Loucy (cell line): ENCODE results near the gene DGCR6L.
A peak's percentile ranks its signal among the peaks of the same experiment; 100 is the strongest.
"Not testable (repeated sequence)": the region's sequence is repeated elsewhere in the genome, so short reads cannot be mapped to it uniquely, and the experiment has no call there.

Experiments
- H2AFZ ChIP-seq: fragments of 200-600 bp; sonication (generic); 2 replicates; pipeline ENCODE4 v1.6.0; 2016; ENCODE audit warnings: antibody characterized with exemption, mild to moderate bottlenecking, low read length, moderate library complexity
- H3F3A ChIP-seq: fragments of 200-600 bp; 2 replicates; pipeline ENCODE4 v1.6.0; 2016; ENCODE audit warnings: antibody characterized with exemption, low read depth, mild to moderate bottlenecking
- H3K27me3 ChIP-seq: fragments of 200-600 bp; sonication (generic); 2 replicates; pipeline ENCODE4 v1.6.1; 2014; ENCODE audit warnings: low read length, mild to moderate bottlenecking; ENCODE audit not compliant: insufficient read depth, poor library complexity, severe bottlenecking
- H3K36me3 ChIP-seq: fragments of 200-600 bp; sonication (generic); 2 replicates; pipeline ENCODE4 v1.6.1; 2016; ENCODE audit warnings: low read length; ENCODE audit not compliant: insufficient read depth
- H3K4me1 ChIP-seq: fragments of 200-600 bp; sonication (generic); 2 replicates; pipeline ENCODE4 v1.5.1; 2014; ENCODE audit warnings: low read length, mild to moderate bottlenecking; ENCODE audit not compliant: insufficient read depth, poor library complexity, severe bottlenecking
- H3K4me2 ChIP-seq: fragments of 200-600 bp; sonication (generic); 2 replicates; pipeline ENCODE4 v1.6.0; 2014; ENCODE audit warnings: antibody characterized with exemption, low read length, low read depth, mild to moderate bottlenecking; ENCODE audit not compliant: poor library complexity, severe bottlenecking
- H3K4me3 ChIP-seq: fragments of 200-600 bp; sonication (generic); 2 replicates; pipeline ENCODE4 v1.5.1; 2014; ENCODE audit warnings: low read length, mild to moderate bottlenecking, mixed read lengths; ENCODE audit not compliant: poor library complexity, severe bottlenecking
- H3K79me2 ChIP-seq: fragments of 200-600 bp; sonication (generic); 2 replicates; pipeline ENCODE4 v1.6.1; 2014; ENCODE audit warnings: low read length; ENCODE audit not compliant: insufficient read depth
- H3K9ac ChIP-seq: fragments of 200-600 bp; sonication (generic); 2 replicates; pipeline ENCODE4 v1.6.0; 2014; ENCODE audit warnings: mild to moderate bottlenecking, low read depth, low read length, moderate library complexity; ENCODE audit not compliant: poor library complexity, severe bottlenecking
- H3K9me2 ChIP-seq: fragments of 200-600 bp; sonication (generic); replicated peaks from 2 replicates; pipeline ENCODE4 v1.6.1; 2016; ENCODE audit warnings: low read depth, low read length, mixed read lengths
- H3K9me3 ChIP-seq: fragments of 200-600 bp; sonication (generic); 2 replicates; pipeline ENCODE4 v1.6.1; 2014; ENCODE audit warnings: mild to moderate bottlenecking, antibody characterized with exemption, low read length, low read depth; ENCODE audit not compliant: insufficient read depth
- H4K20me1 ChIP-seq: fragments of 200-600 bp; sonication (generic); 2 replicates; pipeline ENCODE4 v1.6.0; 2014; ENCODE audit warnings: antibody characterized with exemption, low read length, mild to moderate bottlenecking; ENCODE audit not compliant: insufficient read depth, poor library complexity, severe bottlenecking
- EZH2phosphoT487 ChIP-seq: fragments of 200-600 bp; IDR thresholded peaks from 2 replicates; pipeline ENCODE4 v1.6.1; 2018; ENCODE audit warnings: antibody characterized with exemption, mild to moderate bottlenecking, moderate library complexity, borderline replicate concordance
- TF ChIP-seq, protein P1 (sequence below): fragments of 200-600 bp; sonication (generic); conservative IDR thresholded peaks from 2 replicates; pipeline ENCODE4 v1.5.1; 2014; ENCODE audit warnings: mild to moderate bottlenecking, antibody characterized with exemption, low read length

The DGCR6L gene

DNA sequence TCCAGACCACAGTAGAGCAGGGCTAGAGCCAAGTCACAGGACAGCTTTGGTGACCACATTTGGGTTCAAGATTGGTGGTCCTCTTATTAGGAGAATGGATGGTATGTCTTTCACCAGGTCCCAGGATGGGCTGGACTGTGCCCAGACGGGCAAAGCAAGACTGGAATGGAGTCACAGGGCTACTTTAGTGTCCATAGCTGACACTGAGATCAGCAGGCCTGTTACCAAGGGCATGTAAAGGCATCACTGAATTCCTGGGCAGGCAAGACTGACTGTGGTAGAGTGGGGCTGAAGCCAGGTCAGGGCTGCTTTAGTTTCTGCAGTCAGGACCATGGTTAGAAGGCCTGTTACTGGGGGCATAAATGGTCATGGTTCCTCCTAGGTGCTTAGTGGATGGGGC lies 6.1 kb upstream of the DGCR6L start:
- not testable (repeated sequence) for H2AFZ ChIP-seq, H3K4me3 ChIP-seq, H3K9me2 ChIP-seq, H3K79me2 ChIP-seq, H3K9me3 ChIP-seq, H4K20me1 ChIP-seq, H3K36me3 ChIP-seq, H3F3A ChIP-seq, H3K27me3 ChIP-seq, H3K9ac ChIP-seq, H3K4me1 ChIP-seq, H3K4me2 ChIP-seq

DNA sequence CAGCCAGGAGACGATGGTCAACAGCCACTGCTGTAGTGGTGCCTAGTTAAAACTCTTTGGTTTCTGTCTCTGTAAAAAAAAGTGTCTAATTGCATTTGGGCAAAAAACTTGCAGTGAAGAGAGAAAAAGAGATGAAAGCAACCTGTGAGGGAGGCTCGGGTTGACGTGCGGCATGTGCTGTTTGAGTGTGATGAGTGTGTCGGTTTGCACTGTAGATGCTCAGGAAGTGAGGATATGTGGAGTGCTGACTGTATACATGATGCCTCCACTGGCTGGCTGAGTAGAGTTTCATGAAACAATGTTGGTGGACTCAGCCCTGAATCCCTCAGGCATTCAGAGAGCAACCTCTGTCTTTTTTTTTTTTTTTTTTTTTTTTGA lies 4.3 kb upstream of the DGCR6L start:
- H3K4me2 ChIP-seq: no peak overlapping the region

DNA sequence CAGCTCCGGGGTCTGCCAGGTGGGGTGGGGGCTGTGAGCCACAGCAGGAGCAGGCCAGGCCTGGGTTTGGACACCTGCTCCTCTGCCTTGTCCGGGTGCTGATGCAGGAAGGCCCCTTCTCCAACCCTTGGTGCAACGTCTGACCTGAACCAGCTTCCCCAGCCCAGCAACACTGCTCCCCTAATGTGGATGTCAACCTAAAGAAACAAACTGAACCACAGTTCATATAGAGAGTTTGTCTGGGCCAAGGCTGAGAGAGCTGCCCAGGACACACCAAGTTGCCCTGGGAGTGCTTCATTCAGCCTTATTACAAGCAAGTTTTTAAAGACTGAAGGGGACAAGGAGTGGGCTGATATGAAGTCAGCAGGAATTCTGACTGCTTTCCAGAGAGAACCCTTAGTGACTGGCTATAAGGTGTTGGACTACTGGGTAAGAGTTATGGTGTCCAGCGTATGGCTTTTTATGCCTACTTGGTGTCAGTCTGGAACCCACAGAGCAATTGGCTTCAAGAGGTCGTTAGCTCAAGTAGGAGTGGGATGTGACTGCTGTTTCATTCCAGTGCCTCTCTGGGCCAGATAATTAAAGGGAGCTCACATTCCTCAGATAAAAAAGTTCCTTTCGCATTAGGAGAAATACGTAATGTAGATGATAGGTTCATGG lies 1.8 kb upstream of the DGCR6L start:
- H3K79me2 ChIP-seq: peaks cover 27% of the 10 kb centered on the region
- H3K9ac ChIP-seq: not testable (repeated sequence)
- H3K4me2 ChIP-seq: peak overlapping the region; percentile 79

More for the DNA sequence above, 4.3 kb upstream of the DGCR6L start:
- Histone ChIP-seq H3K4me3 (no peak overlapping the region), H3K9ac (no peak overlapping the region), H3K9me3 (no peaks in the 10 kb centered on the region), H3K27me3 (no peaks in the 10 kb centered on the region), H3K36me3 (no peaks in the 10 kb centered on the region), H3K4me1 (peaks cover 6% of the 10 kb centered on the region), H3K9me2 (no peaks in the 10 kb centered on the region), H3F3A (no peaks in the 10 kb centered on the region), H3K79me2 (peaks cover 15% of the 10 kb centered on the region), H4K20me1 (no peaks in the 10 kb centered on the region), H2AFZ (no peak overlapping the region)
- TF ChIP-seq, protein P1, sequence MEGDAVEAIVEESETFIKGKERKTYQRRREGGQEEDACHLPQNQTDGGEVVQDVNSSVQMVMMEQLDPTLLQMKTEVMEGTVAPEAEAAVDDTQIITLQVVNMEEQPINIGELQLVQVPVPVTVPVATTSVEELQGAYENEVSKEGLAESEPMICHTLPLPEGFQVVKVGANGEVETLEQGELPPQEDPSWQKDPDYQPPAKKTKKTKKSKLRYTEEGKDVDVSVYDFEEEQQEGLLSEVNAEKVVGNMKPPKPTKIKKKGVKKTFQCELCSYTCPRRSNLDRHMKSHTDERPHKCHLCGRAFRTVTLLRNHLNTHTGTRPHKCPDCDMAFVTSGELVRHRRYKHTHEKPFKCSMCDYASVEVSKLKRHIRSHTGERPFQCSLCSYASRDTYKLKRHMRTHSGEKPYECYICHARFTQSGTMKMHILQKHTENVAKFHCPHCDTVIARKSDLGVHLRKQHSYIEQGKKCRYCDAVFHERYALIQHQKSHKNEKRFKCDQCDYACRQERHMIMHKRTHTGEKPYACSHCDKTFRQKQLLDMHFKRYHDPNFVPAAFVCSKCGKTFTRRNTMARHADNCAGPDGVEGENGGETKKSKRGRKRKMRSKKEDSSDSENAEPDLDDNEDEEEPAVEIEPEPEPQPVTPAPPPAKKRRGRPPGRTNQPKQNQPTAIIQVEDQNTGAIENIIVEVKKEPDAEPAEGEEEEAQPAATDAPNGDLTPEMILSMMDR: no peak
- TF ChIP-seq EZH2phosphoT487: no peak

DNA sequence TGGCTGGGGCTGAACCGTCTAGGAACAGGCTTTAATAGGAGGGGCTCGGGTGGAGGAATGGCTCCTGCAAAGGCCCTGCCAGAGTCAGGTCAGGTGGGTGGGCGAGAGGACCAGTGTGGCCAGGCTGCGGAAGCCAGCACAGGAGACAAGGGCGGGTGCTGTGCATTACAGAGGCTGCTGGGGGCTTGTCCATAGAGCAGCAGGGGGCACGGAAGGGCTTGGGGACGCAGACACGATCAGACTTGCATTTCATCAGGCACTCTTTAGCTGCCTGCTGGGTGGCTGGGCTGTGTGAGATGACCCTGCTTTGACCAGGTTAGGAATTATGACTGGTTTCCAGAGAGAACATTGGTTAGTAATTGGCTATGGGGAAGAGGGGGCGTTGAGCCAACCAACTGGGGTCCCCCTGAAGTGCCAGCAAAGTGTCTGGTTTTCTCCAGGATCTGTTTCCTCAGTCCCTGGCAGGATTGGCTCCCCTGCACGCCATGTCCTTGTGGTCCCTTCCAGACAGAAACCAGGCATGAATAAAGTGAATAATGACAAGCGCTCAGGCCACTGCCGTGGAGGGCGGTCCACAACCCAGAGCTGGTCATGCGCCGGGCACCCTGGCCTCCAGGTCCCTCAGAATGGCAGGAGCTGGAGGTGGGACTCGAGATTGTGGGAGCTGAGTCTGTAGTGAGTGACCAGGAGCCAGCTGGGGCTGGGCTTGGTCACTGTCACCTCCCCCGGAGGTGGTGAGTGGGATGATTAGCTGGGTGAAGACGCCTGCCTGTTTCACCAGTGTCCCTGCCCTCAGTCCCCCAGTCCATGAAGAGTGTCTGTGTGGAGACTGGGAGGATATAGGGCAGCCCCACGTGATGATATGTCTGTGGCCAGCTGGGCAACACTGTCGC lies 1.0 kb upstream of the DGCR6L start:
- H3K9me2 ChIP-seq, H3K36me3 ChIP-seq, H4K20me1 ChIP-seq, H3K9me3 ChIP-seq, H3K27me3 ChIP-seq, H3F3A ChIP-seq: not testable (repeated sequence)
- peaks cover 32% of the 10 kb centered on the region for H3K79me2 ChIP-seq
- H3K4me1 ChIP-seq: peaks cover 24% of the 10 kb centered on the region
- H3K4me2 ChIP-seq: peak overlapping the region; percentile 79
- H2AFZ ChIP-seq: peak overlapping the region; percentile 89
- H3K4me3 ChIP-seq: peak overlapping the region; percentile 88
- H3K9ac ChIP-seq: peak overlapping the region; percentile 96

More for the DNA sequence above, 1.8 kb upstream of the DGCR6L start:
- H3F3A ChIP-seq, H2AFZ ChIP-seq, H3K9me2 ChIP-seq, H4K20me1 ChIP-seq, H3K36me3 ChIP-seq, H3K9me3 ChIP-seq, H3K4me3 ChIP-seq, H3K27me3 ChIP-seq: not testable (repeated sequence)
- peaks cover 24% of the 10 kb centered on the region for H3K4me1 ChIP-seq
